ENCODE measurements around the gene MLLT6.
A peak's percentile ranks its signal among the peaks of the same experiment; 100 is the strongest.

MLLT6 gene

DNA sequence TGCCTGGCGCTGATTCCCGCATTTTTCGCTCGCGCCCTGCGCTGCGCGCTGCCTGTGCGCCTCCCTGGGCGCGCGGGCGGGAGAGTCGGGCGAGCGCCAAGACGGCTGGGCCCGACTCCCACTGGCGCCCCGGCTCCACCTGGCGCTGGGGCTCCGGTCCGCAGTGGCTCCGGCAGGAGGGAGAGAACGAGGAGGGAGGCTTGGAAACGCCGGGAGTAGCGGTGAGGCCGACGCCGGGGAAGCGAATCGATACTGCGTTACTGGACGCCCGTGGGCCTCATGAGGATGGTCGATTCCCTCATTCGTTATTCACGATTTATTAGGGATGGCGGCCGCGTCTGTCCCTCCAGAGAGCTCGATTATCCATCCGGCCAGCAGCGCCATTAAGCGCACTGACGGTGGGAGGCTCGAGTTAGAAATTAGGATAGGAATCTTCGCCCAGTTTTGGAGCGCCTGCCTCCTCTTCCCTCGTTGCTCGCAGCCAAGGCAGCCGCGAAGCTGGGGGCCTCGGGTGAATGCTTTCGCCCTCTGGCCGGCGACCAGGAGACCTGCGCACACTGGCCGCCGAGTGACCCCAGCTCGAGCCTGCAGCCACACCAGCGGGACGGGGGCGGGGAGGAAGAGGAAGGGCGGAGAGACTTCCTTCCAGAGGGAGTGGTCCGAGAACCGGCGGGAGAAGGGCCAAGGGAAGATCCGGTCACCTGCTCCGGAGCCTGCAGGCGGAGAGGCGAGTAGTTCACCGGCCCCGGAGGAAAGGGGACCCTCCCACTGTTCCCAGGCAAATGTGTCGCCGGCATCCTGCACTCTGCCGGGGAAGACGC, 44.4 kb downstream of the MLLT6 start:
- Histone ChIP-seq H3K4me1 (peaks cover 62 to 83% (median 73%) of the 10 kb centered on the region in 10 experiments), H3K9me3 (replicated peaks in 1 of 11) (no peaks in the 10 kb centered on the region), H3K4me2 (peak overlapping the region; percentile 73 to 99 (median 91)), H3K27ac (no peak overlapping the region), H3K4me3 (peak overlapping the region; percentile 47 to 97 (median 58)), H3K27me3 (peaks cover 35 to 51% (median 47%) of the 10 kb centered on the region in 11 experiments), H4K20me1 (peaks cover 0 to 45% (median 32%) of the 10 kb centered on the region in 11 experiments; a peak in 19 of 22 replicates), H3K9ac (peak overlapping the region in 9 of 11 experiments; percentile 28 to 62 (median 50); a peak in 14 of 22 replicates), H3K36me3 (peaks cover 3 to 11% (median 9%) of the 10 kb centered on the region in 11 experiments; a peak in 21 of 22 replicates)
- TF ChIP-seq Cebpa-rat (IDR thresholded peaks at IDR 0.05): no peak

DNA sequence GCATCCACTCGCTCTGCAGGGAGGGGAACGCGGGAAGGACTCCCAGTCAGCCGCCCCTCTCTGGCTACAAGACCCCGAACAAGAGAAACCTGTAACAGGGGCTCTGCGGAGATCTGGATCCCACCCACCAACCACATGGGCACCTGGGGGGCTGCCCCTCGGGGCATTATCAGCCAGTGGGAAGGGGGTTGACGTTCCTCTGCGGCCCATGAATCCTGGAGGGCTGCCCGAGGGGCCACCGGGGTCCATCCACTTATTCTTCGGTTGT, 44.9 kb downstream of the MLLT6 start:
- no peaks in the 10 kb centered on the region for H3K9me3 ChIP-seq (replicated peaks in 1 of 11)
- peak overlapping the region; percentile 73 to 99 (median 91) for H3K4me2 ChIP-seq
- peak overlapping the region; percentile 47 to 97 (median 58); a peak in 19 of 20 replicates for H3K4me3 ChIP-seq
- no peak overlapping the region for H3K27ac ChIP-seq
- peaks cover 66 to 79% (median 71%) of the 10 kb centered on the region in 10 experiments for H3K4me1 ChIP-seq
- peak overlapping the region in 2 of 11 experiments; percentile 51 to 52; a peak in 1 of 22 replicates for H3K9ac ChIP-seq
- H3K36me3 ChIP-seq: peaks cover 9 to 16% (median 14%) of the 10 kb centered on the region in 11 experiments
- H4K20me1 ChIP-seq: peaks cover 3 to 51% (median 36%) of the 10 kb centered on the region in 11 experiments; a peak in 19 of 22 replicates
- no peak for TF ChIP-seq Cebpa-rat (IDR thresholded peaks at IDR 0.05)
- H3K27me3 ChIP-seq: peaks cover 35 to 51% (median 47%) of the 10 kb centered on the region in 11 experiments

DNA sequence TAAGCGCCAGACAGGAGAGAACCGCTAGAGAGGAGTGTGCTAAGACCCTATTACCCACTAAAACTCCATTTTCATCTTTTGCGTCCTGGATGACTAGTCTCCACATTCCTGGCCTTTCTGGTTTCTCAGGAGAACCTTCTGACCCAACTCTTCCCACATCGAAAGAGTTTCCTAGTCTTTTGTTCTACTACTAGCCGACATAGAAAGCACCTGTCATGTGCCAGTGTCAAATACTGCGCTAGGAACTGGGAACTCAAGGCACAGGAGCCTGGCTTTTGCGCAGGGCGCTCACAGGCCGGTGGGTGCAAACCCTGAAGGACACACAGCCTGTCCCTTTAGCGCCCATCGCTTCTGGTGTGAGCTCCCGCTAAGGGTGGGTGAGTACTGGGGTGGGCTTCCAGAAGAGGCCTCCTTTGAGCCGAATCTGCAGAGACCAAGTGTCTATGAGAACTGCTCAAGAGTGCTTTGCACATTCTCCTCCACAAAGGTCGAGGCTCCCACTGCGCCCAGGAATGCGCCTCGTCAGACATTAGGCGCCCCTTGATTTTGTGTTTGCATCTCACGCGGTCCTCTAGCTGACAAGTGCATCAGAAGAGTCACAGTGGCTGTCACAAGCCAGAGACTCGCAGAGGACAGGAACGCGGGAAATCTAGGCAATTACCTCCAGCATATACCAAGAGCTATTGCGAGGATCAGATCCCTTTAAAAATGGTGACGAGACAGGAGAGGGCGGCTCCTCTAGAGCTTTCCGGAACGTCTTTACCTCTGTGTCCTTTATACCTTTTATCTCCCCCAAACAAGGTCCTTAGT, 45.4 kb downstream of the MLLT6 start:
- H4K20me1 ChIP-seq: peaks cover 3 to 54% (median 36%) of the 10 kb centered on the region in 11 experiments; a peak in 19 of 22 replicates
- H3K27ac ChIP-seq: no peak overlapping the region
- H3K9ac ChIP-seq: no peak overlapping the region
- peak overlapping the region in 9 of 10 experiments; percentile 57 to 100 (median 87); a peak in 15 of 20 replicates for H3K4me3 ChIP-seq
- peaks cover 14 to 22% (median 19%) of the 10 kb centered on the region in 11 experiments for H3K36me3 ChIP-seq
- no peak for TF ChIP-seq Cebpa-rat (IDR thresholded peaks at IDR 0.05)
- peak overlapping the region; percentile 73 to 99 (median 91) for H3K4me2 ChIP-seq
- H3K9me3 ChIP-seq (replicated peaks in 1 of 11): no peaks in the 10 kb centered on the region
- peaks cover 35 to 51% (median 47%) of the 10 kb centered on the region in 11 experiments for H3K27me3 ChIP-seq
- H3K4me1 ChIP-seq: peaks cover 61 to 74% (median 67%) of the 10 kb centered on the region in 10 experiments

DNA sequence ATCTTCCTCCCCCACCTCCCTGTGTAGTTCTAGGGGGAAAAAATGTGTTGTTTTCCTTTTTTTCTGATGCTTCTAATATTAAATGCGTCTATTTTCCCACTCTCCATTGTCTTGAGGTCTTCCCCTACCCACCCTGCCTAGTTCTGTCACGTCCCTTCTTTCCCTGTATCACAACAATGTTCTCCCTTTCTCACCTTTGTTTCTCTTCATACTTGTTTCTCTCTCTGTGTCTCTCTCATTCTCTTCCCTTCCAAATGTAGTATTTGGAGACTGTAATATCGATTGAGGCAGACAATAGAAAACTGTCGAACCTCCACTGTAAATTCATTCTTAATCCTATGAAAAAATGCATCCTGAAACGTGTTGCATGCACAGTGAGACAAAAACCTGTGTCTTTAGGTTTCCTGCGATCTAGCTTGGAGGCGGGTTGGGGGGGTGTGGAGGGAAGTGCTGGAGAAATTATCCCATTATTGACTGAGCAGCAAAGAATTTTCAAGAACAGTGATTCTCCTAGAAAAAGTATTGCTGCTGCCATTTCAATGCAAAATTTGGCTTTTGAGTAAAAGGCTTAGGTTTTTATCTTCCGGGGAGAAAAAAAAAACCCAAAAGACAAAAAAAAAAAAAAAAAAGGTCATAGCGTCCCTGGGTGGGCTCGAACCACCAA, 46.2 kb downstream of the MLLT6 start:
- H3K4me1 ChIP-seq: peaks cover 53 to 66% (median 59%) of the 10 kb centered on the region in 10 experiments
- H3K27ac ChIP-seq: peak overlapping the region in 2 of 11 experiments; percentile 89 to 92; a peak in 4 of 22 replicates
- peak overlapping the region; percentile 73 to 99 (median 91) for H3K4me2 ChIP-seq
- no peak for TF ChIP-seq Cebpa-rat (IDR thresholded peaks at IDR 0.05)
- H3K4me3 ChIP-seq: peak overlapping the region; percentile 77 to 100 (median 86)
- no peaks in the 10 kb centered on the region for H3K9me3 ChIP-seq (replicated peaks in 1 of 11)
- peak overlapping the region in 5 of 11 experiments; percentile 81 to 97 (median 93); a peak in 5 of 22 replicates for H3K9ac ChIP-seq
- H3K27me3 ChIP-seq: peaks cover 35 to 51% (median 47%) of the 10 kb centered on the region in 11 experiments
- peaks cover 3 to 62% (median 36%) of the 10 kb centered on the region in 11 experiments; a peak in 19 of 22 replicates for H4K20me1 ChIP-seq
- peaks cover 22 to 29% (median 27%) of the 10 kb centered on the region in 11 experiments for H3K36me3 ChIP-seq

DNA sequence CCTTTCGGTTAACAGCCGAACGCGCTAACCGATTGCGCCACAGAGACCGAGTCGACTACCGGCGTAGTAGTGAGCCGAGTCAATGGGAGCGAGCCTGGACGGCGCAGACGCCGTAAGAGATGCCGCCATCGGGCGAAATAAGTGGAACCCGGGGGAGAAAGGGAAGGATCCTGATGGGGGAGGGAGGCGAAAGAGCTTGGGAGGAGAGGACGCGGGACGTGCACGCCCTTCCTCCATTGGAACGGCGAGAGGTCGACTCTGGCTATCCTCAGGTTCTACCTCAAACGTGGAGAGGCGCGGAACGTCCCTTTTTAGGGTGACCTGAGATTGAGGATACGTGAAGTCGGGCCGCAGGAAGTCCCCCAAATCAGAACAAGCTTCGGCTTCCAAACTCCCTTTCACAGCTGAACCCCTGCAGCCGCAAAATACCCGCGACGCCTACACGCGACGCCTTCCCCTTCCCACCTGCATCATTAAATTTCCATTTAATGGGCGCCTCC, 46.8 kb downstream of the MLLT6 start:
- H3K4me1 ChIP-seq: peaks cover 47 to 61% (median 53%) of the 10 kb centered on the region in 10 experiments
- peak overlapping the region; percentile 77 to 100 (median 86) for H3K4me3 ChIP-seq
- no peaks in the 10 kb centered on the region for H3K9me3 ChIP-seq (replicated peaks in 1 of 11)
- peak overlapping the region; percentile 73 to 99 (median 91) for H3K4me2 ChIP-seq
- peak overlapping the region; percentile 81 to 97 (median 92) for H3K9ac ChIP-seq
- H3K27ac ChIP-seq: peak overlapping the region; percentile 83 to 97 (median 90)
- peak in 8 of 11 experiments; percentile 30 to 84 (median 63); a peak in 10 of 22 replicates for TF ChIP-seq Cebpa-rat (IDR thresholded peaks at IDR 0.05)
- peaks cover 3 to 64% (median 36%) of the 10 kb centered on the region in 11 experiments; a peak in 19 of 22 replicates for H4K20me1 ChIP-seq
- peaks cover 27 to 35% (median 33%) of the 10 kb centered on the region in 11 experiments for H3K36me3 ChIP-seq
- H3K27me3 ChIP-seq: peaks cover 35 to 51% (median 47%) of the 10 kb centered on the region in 11 experiments

DNA sequence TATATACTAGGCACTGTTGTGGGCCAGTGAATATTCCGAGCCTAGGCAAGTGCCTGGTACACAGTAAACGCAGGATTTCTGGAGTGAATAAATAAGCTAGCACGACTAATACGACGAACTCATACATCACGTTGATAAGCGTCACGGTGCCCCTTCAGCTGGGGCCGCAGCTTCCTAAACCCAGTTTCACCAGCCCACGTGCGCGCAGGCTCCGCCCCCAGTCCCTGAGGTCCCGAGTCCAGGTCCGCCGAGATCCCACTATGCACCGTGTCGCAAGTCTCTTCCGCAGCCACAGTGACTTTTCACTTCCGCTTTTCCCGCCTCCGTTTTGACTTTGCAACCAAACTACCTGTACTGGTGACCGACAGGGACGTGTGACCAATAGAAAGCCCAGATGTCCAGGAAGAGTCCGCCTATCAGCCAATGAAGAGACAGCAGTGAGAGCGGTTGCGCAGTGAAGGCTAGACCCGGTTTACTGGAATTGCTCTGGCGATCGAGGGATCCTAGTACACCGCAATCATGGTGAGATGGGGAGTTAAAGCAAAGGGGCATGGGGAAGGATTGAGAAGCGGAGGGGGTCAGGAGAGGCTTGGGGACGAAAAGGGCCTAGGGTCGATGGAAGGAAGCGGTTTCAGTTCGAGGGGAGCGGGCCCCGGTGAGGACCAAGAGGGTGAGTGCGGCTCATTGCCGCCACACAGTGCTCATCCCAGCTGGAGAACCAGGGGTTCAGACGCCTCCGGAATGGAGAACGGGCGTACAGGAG, 47.4 kb downstream of the MLLT6 start, which contains the start of gene PSMB3:
Gene PSMB3 (plus strand): TSS at position 434 of the 763 bp plus-strand sequence. CDS start 86 bp downstream, at position 520.
- Histone ChIP-seq H3K27me3 (peaks cover 35 to 45% (median 43%) of the 10 kb centered on the region in 11 experiments), H3K4me3 (peak within 1 kb of the TSS; percentile 77 to 100 (median 86)), H3K4me1 (peaks cover 44 to 57% (median 50%) of the 10 kb centered on the region in 10 experiments), H3K9me3 (replicated peaks in 1 of 11) (no peaks in the 10 kb centered on the region), H4K20me1 (peaks cover 3 to 70% (median 40%) of the 10 kb centered on the region in 11 experiments; a peak in 19 of 22 replicates), H3K4me2 (peak within 1 kb of the TSS; percentile 88 to 99 (median 94)), H3K27ac (peak within 1 kb of the TSS; percentile 84 to 97 (median 91)), H3K36me3 (peaks cover 34 to 42% (median 39%) of the 10 kb centered on the region in 11 experiments), H3K9ac (peak within 1 kb of the TSS; percentile 86 to 97 (median 92))
- peak in 9 of 11 experiments; percentile 32 to 81 (median 51); a peak in 10 of 22 replicates for TF ChIP-seq Cebpa-rat (IDR thresholded peaks at IDR 0.05)

DNA sequence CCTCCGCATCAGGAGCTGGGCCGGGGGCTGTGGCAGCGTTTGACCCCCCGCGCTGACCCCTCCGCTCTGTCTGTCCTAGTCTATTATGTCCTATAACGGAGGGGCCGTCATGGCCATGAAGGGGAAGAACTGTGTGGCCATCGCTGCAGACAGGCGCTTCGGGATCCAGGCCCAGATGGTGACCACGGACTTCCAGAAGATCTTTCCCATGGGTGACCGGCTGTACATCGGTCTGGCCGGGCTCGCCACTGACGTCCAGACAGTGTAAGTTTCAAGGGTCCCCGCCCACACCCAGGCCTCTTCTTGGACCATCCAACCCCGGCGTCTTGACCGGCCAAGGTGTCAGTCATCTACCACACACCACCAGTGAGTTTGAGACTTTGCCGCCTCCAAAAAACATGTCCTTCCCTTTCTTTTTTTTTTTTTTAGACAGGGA, 48.0 kb downstream of the MLLT6 start:
- Histone ChIP-seq H3K27ac (peak overlapping the region; percentile 84 to 97 (median 91)), H3K9me3 (replicated peaks in 1 of 11) (no peaks in the 10 kb centered on the region), H3K9ac (peak overlapping the region; percentile 86 to 97 (median 92)), H3K4me3 (peak overlapping the region; percentile 77 to 100 (median 86)), H4K20me1 (peaks cover 3 to 76% (median 44%) of the 10 kb centered on the region in 11 experiments; a peak in 19 of 22 replicates), H3K36me3 (peaks cover 40 to 48% (median 45%) of the 10 kb centered on the region in 11 experiments), H3K4me2 (peak overlapping the region; percentile 83 to 98 (median 91)), H3K27me3 (peaks cover 32 to 39% (median 37%) of the 10 kb centered on the region in 11 experiments), H3K4me1 (peaks cover 44 to 54% (median 50%) of the 10 kb centered on the region in 10 experiments)
- TF ChIP-seq Cebpa-rat (IDR thresholded peaks at IDR 0.05): no peak
